ENCODE data around the gene GPR52. TPM values are rescaled to one million over a fixed set of nuclear protein-coding genes. Genes with fewer than 3 reads are reported as not detected.

Gene GPR52
- total RNA-seq, 1 experiment from 2014 or later = not detected

DNA sequence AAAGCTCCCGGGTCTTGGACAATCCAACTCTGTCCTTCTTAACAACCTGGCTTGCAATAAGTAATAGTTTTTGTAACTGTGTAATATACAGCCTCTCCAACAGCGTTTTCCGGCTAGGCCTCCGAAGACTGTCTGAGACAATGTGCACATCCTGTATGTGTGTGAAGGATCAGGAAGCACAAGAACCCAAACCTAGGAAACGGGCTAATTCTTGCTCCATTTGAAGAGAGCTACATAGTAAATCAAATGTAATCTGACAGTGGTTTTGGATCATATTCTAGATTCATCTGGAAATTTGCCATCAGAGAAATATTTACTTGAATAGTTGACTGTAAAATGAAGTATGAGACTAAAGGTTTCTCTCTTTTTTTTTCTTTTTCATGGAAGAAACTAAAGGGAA is 1.2 kb downstream of the GPR52 start:
- in situ Hi-C loops (cut with HindIII; ENCODE audit: low sequenced_read_pairs) = no loop called here
- peak; percentile 58 for DNase-seq (ENCODE audit: low spot score)

DNA sequence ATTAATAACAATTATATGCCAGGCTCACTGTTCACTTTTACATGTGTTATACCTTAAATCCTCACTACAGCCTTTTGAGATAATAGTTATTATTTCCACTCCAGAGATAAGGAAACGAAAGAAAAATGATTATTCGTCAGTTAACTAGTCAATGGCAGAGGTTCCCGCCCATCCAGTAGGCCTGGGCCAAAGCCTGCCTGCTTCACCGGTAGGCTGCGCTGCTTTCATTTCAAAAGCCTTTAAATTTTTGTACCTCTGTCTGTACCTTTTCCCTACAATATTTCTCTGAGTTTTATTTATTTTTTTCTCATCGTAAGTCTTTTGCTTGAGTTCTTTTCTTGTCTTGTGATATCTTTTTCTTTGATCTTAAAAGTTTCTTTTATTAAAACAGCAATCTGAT is 3.6 kb downstream of the GPR52 start:
- in situ Hi-C loops (cut with HindIII; ENCODE audit: low sequenced_read_pairs) = no loop called here
- DNase-seq (ENCODE audit: low spot score) = no peak

- in situ Hi-C loops (cut with HindIII; ENCODE audit: low sequenced_read_pairs) = no loop called here
- DNase-seq (ENCODE audit: low spot score) = no peak
Measured at GRCh38 chr1:174465855-174466254, 18.1 kb downstream of the GPR52 start.

DNA sequence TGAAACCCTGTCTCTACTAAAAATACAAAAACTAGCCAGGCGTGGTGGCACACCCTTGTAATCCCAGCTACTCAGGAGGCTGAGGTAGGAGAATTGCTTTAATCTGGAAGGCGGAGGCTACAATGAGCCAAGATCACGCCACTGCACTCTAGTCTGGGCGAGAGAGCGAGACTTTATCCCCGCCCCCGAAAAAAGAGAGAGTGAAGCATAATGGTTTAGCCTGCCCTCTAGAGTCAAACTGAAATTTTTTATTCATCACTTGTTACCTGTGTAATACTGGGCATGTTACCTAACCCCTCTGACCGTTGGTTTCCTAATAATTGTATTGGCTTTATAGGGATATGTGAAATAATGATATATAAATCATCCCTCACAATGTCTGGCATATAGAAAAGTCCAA is 18.8 kb downstream of the GPR52 start:
- DNase-seq (ENCODE audit: low spot score) = no peak
- in situ Hi-C loops (cut with HindIII; ENCODE audit: low sequenced_read_pairs) = no loop called here

DNA sequence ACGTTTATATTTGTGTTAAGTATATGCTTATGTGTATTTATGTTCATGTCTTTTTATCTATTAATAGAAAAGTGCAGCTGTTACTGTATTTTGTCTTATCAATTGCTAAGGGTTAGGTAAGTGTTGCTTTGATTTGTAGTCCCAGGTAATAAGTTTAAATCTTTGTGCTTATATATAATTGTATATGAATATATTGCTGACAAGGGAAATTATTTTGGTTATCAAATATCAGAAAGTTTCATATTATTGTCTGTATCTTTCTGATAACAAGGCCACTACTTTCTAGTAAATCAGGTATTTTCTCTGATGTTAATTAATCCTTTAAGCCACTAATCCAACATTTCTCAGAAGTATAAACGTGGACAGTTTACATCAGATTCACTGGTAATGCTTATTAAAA is 21.3 kb downstream of the GPR52 start:
- in situ Hi-C loops (cut with HindIII; ENCODE audit: low sequenced_read_pairs) = no loop called here
- no peak for DNase-seq (ENCODE audit: low spot score)

- DNase-seq (ENCODE audit: low spot score) = peak; percentile 40
- in situ Hi-C loops (cut with HindIII; ENCODE audit: low sequenced_read_pairs) = no loop called here
Measured at GRCh38 chr1:174469687-174470086, 21.9 kb downstream of the GPR52 start.

GRCh38 chr1:174479281-174479680 is 31.5 kb downstream of the GPR52 start:
- DNase-seq (ENCODE audit: low spot score) = no peak
- in situ Hi-C loops (cut with HindIII; ENCODE audit: low sequenced_read_pairs) = no loop called here

- peak; percentile 36 for DNase-seq (ENCODE audit: low spot score)
- in situ Hi-C loops (cut with HindIII; ENCODE audit: low sequenced_read_pairs) = no loop called here
Measured at GRCh38 chr1:174480324-174480723, 32.6 kb downstream of the GPR52 start.

DNA sequence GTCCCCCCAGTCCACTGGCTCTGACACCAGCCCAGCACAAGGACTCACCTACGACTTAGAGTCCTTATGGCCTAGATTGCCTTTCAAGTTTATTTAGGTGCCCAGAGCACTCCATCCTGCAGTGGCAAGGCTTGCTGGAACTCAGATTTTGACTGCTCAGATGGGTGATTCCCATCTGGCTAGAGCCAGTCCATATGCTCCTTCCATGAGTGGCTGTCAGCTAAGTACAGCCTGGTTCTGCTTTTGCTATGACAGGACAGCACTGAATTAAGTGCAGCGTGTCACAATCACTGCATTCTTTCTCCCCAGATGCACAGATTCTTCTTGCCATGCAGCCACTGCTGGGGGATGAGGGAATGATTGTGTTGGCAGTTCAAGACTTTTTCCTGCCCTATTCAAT is 43.8 kb downstream of the GPR52 start:
- DNase-seq (ENCODE audit: low spot score) = peak; percentile 40
- in situ Hi-C loops (cut with HindIII; ENCODE audit: low sequenced_read_pairs) = no loop called here

- in situ Hi-C loops (cut with HindIII; ENCODE audit: low sequenced_read_pairs) = no loop called here
- DNase-seq (ENCODE audit: low spot score) = peak; percentile 56
Measured at GRCh38 chr1:174497478-174497877, 49.7 kb downstream of the GPR52 start.

All from G401 (cell line).